HG03095 (cell line): ENCODE data around the gene GOLIM4.
"Not testable (repeated sequence)": the region's sequence is repeated elsewhere in the genome, so short reads cannot be mapped to it uniquely, and the experiment has no call there.

ENCODE experiments used
- ATAC-seq: cut with Tn5 transposase; IDR thresholded peaks from one replicate; pipeline ENCODE4 v1.9.1; 2021; ENCODE audit warnings: moderate library complexity; ENCODE audit not compliant: unreplicated experiment

The GOLIM4 gene

GRCh38 chr3:168095611-168096209, at the start of gene GOLIM4:
Gene GOLIM4 (minus strand): TSS chr3:168095924. CDS start chr3:168095285, 639 bp downstream.
- peak; percentile 82 for ATAC-seq

GRCh38 chr3:168141405-168141998, 45.8 kb upstream of the GOLIM4 start:
- no peak for ATAC-seq

- ATAC-seq: no peak
Measured at GRCh38 chr3:168139947-168140346, 44.2 kb upstream of the GOLIM4 start.

- no peak for ATAC-seq
Measured at GRCh38 chr3:168138421-168138820, 42.7 kb upstream of the GOLIM4 start.

- peak; percentile 84 for ATAC-seq
Measured at GRCh38 chr3:168134931-168135330, 39.2 kb upstream of the GOLIM4 start.

- not testable (repeated sequence) for ATAC-seq
Measured at GRCh38 chr3:168130250-168130649, 34.5 kb upstream of the GOLIM4 start.

GRCh38 chr3:168128463-168128862, 32.7 kb upstream of the GOLIM4 start:
- ATAC-seq: not testable (repeated sequence)

- no peak for ATAC-seq
Measured at GRCh38 chr3:168127466-168127865, 31.7 kb upstream of the GOLIM4 start.

- no peak for ATAC-seq
Measured at GRCh38 chr3:168124791-168125190, 29.1 kb upstream of the GOLIM4 start.

GRCh38 chr3:168124291-168124690, 28.6 kb upstream of the GOLIM4 start:
- no peak for ATAC-seq

- no peak for ATAC-seq
Measured at GRCh38 chr3:168123201-168124176, 27.8 kb upstream of the GOLIM4 start.

GRCh38 chr3:168121184-168122017, 25.7 kb upstream of the GOLIM4 start:
- no peak for ATAC-seq

- no peak for ATAC-seq
Measured at GRCh38 chr3:168117853-168118313, 22.2 kb upstream of the GOLIM4 start.

GRCh38 chr3:168117059-168117458, 21.3 kb upstream of the GOLIM4 start:
- no peak for ATAC-seq

GRCh38 chr3:168116279-168116678, 20.6 kb upstream of the GOLIM4 start:
- no peak for ATAC-seq

GRCh38 chr3:168113848-168114247, 18.1 kb upstream of the GOLIM4 start:
- no peak for ATAC-seq

GRCh38 chr3:168112894-168113293, 17.2 kb upstream of the GOLIM4 start:
- no peak for ATAC-seq

- no peak for ATAC-seq
Measured at GRCh38 chr3:168104361-168104760, 8.6 kb upstream of the GOLIM4 start.

GRCh38 chr3:168102735-168103410, 7.1 kb upstream of the GOLIM4 start:
- ATAC-seq: no peak
